ENCODE data around the gene DUS1L. TPM values are rescaled to one million over a fixed set of nuclear protein-coding genes. Genes with fewer than 3 reads are reported as not detected.

Gene DUS1L
- total and polyA plus RNA-seq, 2 donors (not counting 1 experiment from before 2014, with no cell fraction given) = 109 to 241 TPM

- Mint-ChIP-seq H3K4me1 (peaks cover 15% of the 10 kb centered on the region), H3K27ac (peak overlapping the region; percentile 72), H3K4me3 (peak overlapping the region; percentile 84), H3K27me3 (no peaks in the 10 kb centered on the region), H3K9me3 (ENCODE audit: insufficient read depth) (no peaks in the 10 kb centered on the region)
- WGBS (ENCODE audit: insufficient coverage) = 92% methylated on average over 24 of the region's 35 CpGs
- ChIA-PET POLR2A (interaction anchor here (0.6 to 0.8 kb wide), 2 partner anchors 63 to 110 kb away, joined by 3 read pairs; partner anchors contain the start of gene DCXR), CTCF (no interaction called here)
- Histone ChIP-seq H3K79me2 (ENCODE audit: control insufficient read depth, insufficient read depth, low read length) (peaks cover 24% of the 10 kb centered on the region), H3K27ac (ENCODE audit: low read length in 2 of 2) (no peak overlapping the region), H4K20me1 (ENCODE audit: control insufficient read depth, insufficient read depth, low read length, poor library complexity, severe bottlenecking) (peaks cover 15% of the 10 kb centered on the region), H3K9me3 (ENCODE audit: control extremely low read depth in 1 of 3, control insufficient read depth in 2 of 3, insufficient read depth in 1 of 3, low read length in 2 of 3) (no peaks in the 10 kb centered on the region), H3K9ac (ENCODE audit: low read length) (no peak overlapping the region), H3K4me1 (ENCODE audit: control insufficient read depth in 2 of 2, insufficient read depth in 2 of 2, low read length in 2 of 2) (peaks cover 20 to 35% of the 10 kb centered on the region in 2 donors), H3K4me2 (replicated peaks; ENCODE audit: low read depth, low read length, poor library complexity, severe bottlenecking) (no peak overlapping the region), H2AFZ (ENCODE audit: insufficient read depth, low read depth, low read length, poor library complexity, severe bottlenecking) (no peak overlapping the region), H3K27me3 (replicated peaks in 1 of 4; ENCODE audit: control extremely low read depth in 1 of 4, control insufficient read depth in 3 of 4, insufficient read depth in 4 of 4, low read length in 3 of 4) (no peaks in the 10 kb centered on the region), H3K4me3 (ENCODE audit: control extremely low read depth in 1 of 5, extremely low read depth in 1 of 5, insufficient read depth in 1 of 5, low read depth in 2 of 5, low read length in 4 of 5) (no peak overlapping the region), H3K36me3 (replicated peaks in 1 of 2; ENCODE audit: control extremely low read depth in 1 of 2, control insufficient read depth in 1 of 2, extremely low read depth in 1 of 2, insufficient read depth in 2 of 2, low read length in 1 of 2) (peaks cover 0 to 5% of the 10 kb centered on the region in 2 experiments)
- TF ChIP-seq EZH2 (IDR thresholded peaks at IDR 0.05; ENCODE audit: borderline replicate concordance, insufficient read depth, low read depth, low read length, poor library complexity, severe bottlenecking) = no peak
- TF ChIP-seq CTCF (IDR thresholded peaks at IDR 0.05) = no peak
- no peak for ATAC-seq (ENCODE audit: low read depth)
- no peak for DNase-seq
- intact Hi-C loops (cut with micrococcal nuclease) = no loop called here
Observed at GRCh38 chr17:82100502-82101298, 35.1 kb upstream of the DUS1L start.
